GM12878 (cell line): ENCODE results near the gene GPC5.

Source experiments
- BRCA1 ChIP-seq: IDR thresholded peaks from 2 replicates; pipeline ENCODE4 v1.6.1; 2011; ENCODE audit warnings: low read depth, low read length, improper control_type of control experiment
- CHD2 ChIP-seq: IDR thresholded peaks from 2 replicates; pipeline ENCODE4 v1.6.1; 2011; ENCODE audit warnings: low read depth, low read length, improper control_type of control experiment, borderline replicate concordance
- EP300 ChIP-seq, 2 experiments: fragments of 150-350 bp in 1 of 2; IDR thresholded peaks; 2 replicates each; pipeline ENCODE4 v1.6.1; 2011 to 2012; ENCODE audit warnings: low read depth in 2 of 2, low read length in 2 of 2, borderline replicate concordance in 1 of 2, improper control_type of control experiment in 1 of 2, inconsistent platforms in 1 of 2; ENCODE audit not compliant: control insufficient read depth in 1 of 2
- HDAC2 ChIP-seq: fragments of 200-600 bp; sonication (generic); IDR thresholded peaks from 2 replicates; pipeline ENCODE4 v1.6.1; 2017
- HDGF ChIP-seq: fragments of 450-650 bp; IDR thresholded peaks from 2 replicates; pipeline ENCODE4 v1.6.1; 2016; ENCODE audit warnings: antibody characterized with exemption
- MAX ChIP-seq: IDR thresholded peaks from 2 replicates; pipeline ENCODE4 v1.6.1; 2012; ENCODE audit warnings: low read depth, low read length, improper control_type of control experiment
- POLR2A ChIP-seq: IDR thresholded peaks from 2 replicates; pipeline ENCODE4 v1.6.1; 2011; ENCODE audit warnings: low read depth, mild to moderate bottlenecking, low read length
- POLR2AphosphoS5 ChIP-seq: IDR thresholded peaks from 2 replicates; pipeline ENCODE4 v1.6.1; 2011; ENCODE audit warnings: mild to moderate bottlenecking, low read length, inconsistent platforms
- REST ChIP-seq: IDR thresholded peaks from 2 replicates; pipeline ENCODE4 v1.6.1; 2012; ENCODE audit warnings: mild to moderate bottlenecking, low read depth, low read length
- SPI1 ChIP-seq: IDR thresholded peaks from 2 replicates; pipeline ENCODE4 v1.6.1; 2011; ENCODE audit warnings: low read depth, mild to moderate bottlenecking, low read length, moderate library complexity, borderline replicate concordance; ENCODE audit not compliant: insufficient read depth
- YY1 ChIP-seq: IDR thresholded peaks from 2 replicates; pipeline ENCODE4 v1.6.1; 2011; ENCODE audit warnings: low read depth, mild to moderate bottlenecking, low read length
- ZBTB11 ChIP-seq: fragments of 450-650 bp; formaldehyde crosslinking; IDR thresholded peaks from 2 replicates; pipeline ENCODE4 v1.5.0; 2022; ENCODE audit warnings: mild to moderate bottlenecking, missing genetic modification characterization
- ZNF384 ChIP-seq: IDR thresholded peaks from 2 replicates; pipeline ENCODE4 v1.6.1; 2012; ENCODE audit warnings: low read depth, mild to moderate bottlenecking, low read length, improper control_type of control experiment, borderline replicate concordance
- TF ChIP-seq, protein P1 (sequence below), 3 experiments: IDR thresholded peaks in 2 of 3; conservative IDR thresholded peaks in 1 of 3; 2 replicates each; pipeline ENCODE4 v1.5.1; 2011; ENCODE audit warnings: low read depth in 3 of 3, low read length in 3 of 3, mild to moderate bottlenecking in 3 of 3, control low read depth in 2 of 3, moderate library complexity in 2 of 3, inconsistent platforms in 1 of 3, mixed read lengths in 1 of 3; ENCODE audit not compliant: control insufficient read depth in 2 of 3, insufficient read depth in 1 of 3; ENCODE audit errors: extremely low read depth in 1 of 3

DNA sequence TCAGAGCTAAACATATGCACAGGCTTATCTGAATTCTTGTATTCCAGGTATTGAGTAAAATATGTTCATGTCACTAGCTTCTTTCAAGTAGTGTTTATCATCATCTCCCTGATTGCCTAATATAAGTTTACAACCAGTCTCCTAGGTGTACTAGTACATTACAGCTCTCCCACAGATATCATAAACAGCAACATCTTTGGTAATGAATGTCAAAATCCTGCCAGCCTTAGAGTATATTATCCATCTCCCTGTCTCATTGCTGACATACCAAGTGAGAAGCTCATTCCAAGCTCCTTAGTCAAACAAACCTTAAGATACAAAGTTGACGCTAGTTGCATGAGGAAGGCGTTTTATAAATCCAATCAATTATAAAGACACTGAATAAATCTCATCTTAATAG, 1139.0 kb downstream of the GPC5 start:
- TF ChIP-seq YY1 (no peak), MAX (no peak), REST (no peak), POLR2A (no peak), ZBTB11 (CRISPR knock-in tag) (no peak), ZNF384 (no peak), EP300 (IDR thresholded peaks at IDR 0.05; ENCODE audit: borderline replicate concordance in 1 of 2, control insufficient read depth in 1 of 2, low read depth in 2 of 2, low read length in 2 of 2) (no peak), POLR2AphosphoS5 (no peak), CHD2 (no peak), HDAC2 (no peak), HDGF (no peak), BRCA1 (no peak), SPI1 (no peak)
- TF ChIP-seq, protein P1, sequence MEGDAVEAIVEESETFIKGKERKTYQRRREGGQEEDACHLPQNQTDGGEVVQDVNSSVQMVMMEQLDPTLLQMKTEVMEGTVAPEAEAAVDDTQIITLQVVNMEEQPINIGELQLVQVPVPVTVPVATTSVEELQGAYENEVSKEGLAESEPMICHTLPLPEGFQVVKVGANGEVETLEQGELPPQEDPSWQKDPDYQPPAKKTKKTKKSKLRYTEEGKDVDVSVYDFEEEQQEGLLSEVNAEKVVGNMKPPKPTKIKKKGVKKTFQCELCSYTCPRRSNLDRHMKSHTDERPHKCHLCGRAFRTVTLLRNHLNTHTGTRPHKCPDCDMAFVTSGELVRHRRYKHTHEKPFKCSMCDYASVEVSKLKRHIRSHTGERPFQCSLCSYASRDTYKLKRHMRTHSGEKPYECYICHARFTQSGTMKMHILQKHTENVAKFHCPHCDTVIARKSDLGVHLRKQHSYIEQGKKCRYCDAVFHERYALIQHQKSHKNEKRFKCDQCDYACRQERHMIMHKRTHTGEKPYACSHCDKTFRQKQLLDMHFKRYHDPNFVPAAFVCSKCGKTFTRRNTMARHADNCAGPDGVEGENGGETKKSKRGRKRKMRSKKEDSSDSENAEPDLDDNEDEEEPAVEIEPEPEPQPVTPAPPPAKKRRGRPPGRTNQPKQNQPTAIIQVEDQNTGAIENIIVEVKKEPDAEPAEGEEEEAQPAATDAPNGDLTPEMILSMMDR (IDR thresholded peaks at IDR 0.05 in 2 of 3, conservative IDR thresholded peaks at IDR 0.05 in 1 of 3; ENCODE audit: control insufficient read depth in 2 of 3, extremely low read depth in 1 of 3, insufficient read depth in 1 of 3, low read depth in 3 of 3, low read length in 3 of 3) = no peak
